GM18861 (cell line): ENCODE data around the gene PRKD2.
"Not testable (repeated sequence)": the region's sequence is repeated elsewhere in the genome, so short reads cannot be mapped to it uniquely, and the experiment has no call there.

ENCODE experiments used
- ATAC-seq: cut with Tn5 transposase; IDR thresholded peaks from one replicate; pipeline ENCODE4 v1.9.1; 2021; ENCODE audit not compliant: unreplicated experiment

Gene PRKD2

GRCh38 chr19:46712768-46713338 lies 4.1 kb downstream of the PRKD2 start:
- ATAC-seq: not testable (repeated sequence)

DNA sequence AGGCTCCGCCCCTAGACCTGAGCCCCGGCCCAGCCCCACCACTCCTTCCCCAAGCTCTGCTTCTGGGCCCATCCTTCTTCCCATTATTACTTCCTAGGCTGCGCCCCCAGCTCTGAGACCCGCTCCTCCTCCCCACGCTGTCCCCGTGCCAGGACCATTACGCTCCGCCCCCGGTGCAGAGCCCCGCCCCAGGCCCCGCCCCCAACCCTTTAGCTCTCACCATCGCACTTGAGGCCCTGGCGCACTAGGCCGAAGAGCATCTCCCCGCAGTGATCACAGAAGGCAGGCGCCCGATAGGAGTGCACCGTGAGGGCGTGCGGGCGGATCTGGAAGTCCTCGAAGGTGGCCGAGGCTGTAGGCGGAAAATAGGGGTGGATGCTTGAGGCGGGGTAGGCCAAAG lies 6.2 kb downstream of the PRKD2 start:
- no peak for ATAC-seq

- no peak for ATAC-seq
These were observed 12.4 kb downstream of the PRKD2 start for GRCh38 chr19:46704379-46705076.

DNA sequence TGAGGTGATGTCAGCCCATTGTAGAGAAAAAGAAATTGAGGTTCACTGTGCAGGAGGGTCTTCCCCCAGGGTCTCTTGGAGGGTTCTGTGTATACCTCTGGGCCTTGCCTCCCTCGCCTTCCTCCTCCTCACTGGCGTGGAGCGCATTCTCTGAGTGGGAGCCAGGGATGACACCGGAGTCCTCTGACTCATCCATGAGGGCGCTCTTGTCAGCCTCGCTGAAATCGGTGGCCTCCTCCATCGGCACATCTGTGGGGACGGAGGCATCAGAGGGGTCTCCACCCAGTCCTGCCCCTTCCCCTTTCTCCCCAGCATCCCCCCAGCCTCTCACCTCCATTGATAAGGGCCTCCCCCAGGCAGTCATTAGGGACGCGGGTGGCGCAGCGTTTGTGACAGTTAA lies 16.2 kb downstream of the PRKD2 start:
- ATAC-seq: no peak

- no peak for ATAC-seq
These were observed 18.3 kb downstream of the PRKD2 start for GRCh38 chr19:46698395-46699321.

DNA sequence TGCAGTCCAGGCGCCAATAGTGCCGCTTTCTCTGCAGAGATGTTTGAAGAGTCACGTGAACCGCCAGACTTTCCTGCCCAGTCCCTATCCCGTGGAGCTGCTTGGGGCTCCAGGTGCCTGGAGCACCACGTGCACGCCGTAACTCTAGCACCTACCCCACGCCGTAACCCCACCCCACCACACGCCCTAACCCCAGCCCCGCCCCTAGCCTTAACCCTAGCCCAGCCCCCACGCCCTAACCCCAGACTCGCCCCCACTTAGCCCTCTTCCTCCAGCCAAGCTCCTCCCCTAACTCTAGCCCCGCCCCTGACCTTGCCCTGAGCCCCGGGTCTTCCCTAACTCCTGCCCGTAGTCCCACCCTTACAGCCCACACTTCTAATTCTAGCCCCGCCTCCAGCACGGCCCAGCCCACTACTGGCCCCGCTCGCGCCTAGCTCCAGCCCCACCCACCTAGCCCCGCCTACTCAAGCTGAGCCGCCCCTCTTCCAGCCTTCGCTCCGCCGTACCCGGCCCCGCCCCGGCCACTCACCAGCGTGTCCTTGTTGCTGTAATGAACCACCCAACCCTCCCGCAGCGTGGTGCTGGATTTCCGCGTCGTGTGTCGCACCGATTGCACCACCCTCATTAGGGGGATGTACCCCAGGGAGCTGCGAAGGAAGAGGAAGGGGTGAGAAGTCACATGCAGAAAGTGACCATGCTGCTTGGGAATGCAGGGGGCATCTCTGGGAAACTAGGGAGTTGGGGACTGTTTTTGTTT lies 19.5 kb downstream of the PRKD2 start:
- no peak for ATAC-seq

DNA sequence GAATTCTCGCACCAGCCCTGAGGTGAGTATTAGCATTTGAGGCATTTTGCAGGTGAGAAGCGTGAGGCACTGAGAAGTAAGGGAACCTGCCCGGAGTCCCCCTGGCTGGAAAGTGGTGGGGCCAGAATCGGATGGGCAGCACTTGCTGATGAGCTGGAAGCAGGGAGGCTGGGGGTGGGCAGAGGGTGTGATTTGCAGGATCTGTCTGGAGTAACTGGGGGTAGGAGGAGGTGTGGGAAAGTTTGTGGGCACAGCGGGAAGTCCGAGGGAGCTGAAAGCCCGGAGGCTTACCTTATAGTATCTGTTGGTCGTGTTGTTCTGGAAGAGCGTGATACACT lies 20.1 kb downstream of the PRKD2 start:
- ATAC-seq: no peak

- ATAC-seq: no peak
These were observed 20.9 kb downstream of the PRKD2 start for GRCh38 chr19:46696052-46696451.

DNA sequence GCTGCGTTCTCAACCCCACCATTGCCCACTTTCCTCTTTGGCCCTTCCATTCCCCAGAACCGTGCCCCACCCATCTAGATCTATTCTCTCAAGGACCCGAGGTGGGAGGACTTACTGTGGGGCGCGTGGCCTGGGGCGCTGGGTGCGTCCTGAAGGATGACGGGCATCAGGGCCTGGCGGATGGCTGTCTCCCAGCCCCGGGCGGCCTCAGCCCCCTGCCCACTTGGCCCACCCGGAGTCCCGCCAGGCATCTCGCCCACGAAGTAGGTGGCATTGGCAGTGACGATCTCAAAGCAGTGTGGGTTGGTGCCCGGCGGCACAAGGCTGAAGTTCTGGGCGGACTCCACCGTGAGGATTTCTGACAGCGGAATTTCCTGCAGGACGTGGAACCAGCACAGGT lies 23.2 kb downstream of the PRKD2 start:
- no peak for ATAC-seq

DNA sequence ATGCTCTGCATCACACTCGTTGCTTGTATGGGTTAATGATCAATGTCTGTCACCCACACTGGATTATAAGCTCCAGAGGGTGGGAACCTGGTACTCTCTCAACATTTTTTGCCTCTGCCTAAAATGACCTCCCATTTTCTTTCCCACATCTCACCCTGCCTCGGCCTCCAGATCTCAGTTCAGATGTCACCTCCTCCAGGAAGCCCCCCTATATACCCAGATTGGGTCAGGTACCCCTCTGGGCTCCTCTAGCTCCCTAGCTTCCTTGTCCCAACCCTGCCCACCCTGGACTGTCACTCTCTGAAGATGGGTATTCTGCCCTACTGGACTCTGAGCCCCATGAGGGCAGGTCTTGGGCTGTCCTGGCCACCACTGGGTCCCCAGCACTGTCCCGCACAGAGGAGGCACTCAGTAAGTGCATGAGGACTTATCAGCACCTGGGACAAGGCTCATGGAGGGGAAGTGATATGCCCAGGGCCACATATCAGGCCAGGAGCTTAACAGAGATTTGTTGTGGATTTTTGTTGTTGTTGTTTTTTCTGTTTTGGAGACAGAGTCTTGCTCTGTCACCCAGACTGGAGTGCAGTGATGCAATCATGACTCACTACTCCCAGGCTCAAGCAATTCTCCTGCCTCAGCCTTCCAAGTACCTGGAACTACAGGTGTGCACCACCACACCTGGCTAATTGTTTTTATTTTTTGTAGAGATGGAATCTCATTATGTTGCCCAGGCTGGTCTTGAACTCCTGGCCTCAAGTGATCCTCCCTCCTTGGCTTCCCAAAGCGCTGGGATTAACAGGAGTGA lies 23.8 kb downstream of the PRKD2 start:
- ATAC-seq: no peak

- ATAC-seq: no peak
These were observed 25.0 kb downstream of the PRKD2 start for GRCh38 chr19:46691948-46692347.

DNA sequence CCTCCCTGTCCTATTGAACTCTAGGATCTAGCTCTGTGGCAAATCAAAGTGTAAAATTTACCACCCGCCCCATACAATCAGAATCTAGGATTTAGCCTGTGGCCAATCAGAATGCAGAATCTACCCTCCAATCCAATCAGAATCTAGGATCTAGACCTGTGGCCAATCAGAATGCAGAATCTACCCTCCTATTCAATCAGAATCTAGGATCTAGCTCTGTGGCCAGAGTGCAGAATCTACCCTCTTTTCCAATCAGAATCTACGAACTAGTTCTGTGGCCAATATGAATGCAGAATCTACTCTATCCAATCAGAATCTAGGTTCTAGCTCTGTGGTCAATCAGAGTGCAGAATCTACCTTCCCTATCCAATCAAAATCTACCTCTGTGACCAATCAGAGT lies 25.8 kb downstream of the PRKD2 start:
- no peak for ATAC-seq

DNA sequence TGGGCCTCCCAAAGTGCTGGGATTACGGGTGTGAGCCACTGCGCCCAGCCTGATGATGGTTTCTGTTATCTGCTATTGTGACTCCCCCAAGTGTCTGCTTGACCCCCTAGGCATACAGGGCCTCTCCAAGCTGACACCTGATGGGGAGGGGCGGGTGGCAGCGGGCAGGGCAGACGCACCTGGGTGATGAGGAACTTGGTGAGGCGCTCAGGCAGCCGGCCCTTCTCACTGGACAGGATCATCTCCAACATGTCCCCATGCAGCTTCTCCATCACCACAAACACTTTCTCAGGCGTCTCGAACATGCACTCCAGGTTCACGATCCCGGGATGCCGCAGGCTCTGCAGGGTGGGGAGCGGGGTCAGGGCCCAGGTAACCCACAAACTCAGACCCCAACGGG lies 27.6 kb downstream of the PRKD2 start:
- ATAC-seq: no peak

DNA sequence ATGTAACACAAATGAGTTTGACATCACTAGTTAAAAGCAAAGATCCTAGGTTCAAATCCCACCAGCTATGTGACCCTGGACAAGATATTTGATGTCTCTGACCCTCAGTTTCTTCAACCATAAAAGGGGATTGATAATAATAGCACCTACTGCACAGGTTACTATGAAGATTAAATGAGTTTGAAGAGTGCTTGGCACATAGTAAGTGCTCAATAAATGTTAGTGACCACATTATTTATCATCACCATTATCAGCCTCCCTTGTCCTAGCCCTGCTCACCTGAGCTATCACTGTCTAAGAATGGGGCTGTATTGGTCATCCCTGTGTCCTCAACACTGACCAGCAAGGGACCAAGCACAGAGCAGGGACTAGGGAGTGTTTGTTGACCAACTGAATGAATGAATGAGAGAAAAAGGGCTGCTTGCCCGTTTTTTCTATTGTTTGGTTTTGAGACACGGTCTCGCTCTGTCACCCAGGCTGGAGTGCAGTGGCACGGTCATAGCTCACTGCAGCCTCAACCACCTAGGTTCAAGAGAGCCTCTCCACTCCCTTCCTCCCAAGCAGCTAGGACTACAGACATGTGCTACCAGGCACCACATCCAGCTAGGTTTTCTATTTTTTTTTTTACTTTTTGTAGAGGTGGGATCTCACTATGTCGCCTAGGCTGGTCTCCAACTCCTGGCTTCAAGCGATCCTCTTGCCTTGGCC lies 29.3 kb downstream of the PRKD2 start:
- no peak for ATAC-seq

- ATAC-seq: no peak
These were observed 31.7 kb downstream of the PRKD2 start for GRCh38 chr19:46685189-46685588.

DNA sequence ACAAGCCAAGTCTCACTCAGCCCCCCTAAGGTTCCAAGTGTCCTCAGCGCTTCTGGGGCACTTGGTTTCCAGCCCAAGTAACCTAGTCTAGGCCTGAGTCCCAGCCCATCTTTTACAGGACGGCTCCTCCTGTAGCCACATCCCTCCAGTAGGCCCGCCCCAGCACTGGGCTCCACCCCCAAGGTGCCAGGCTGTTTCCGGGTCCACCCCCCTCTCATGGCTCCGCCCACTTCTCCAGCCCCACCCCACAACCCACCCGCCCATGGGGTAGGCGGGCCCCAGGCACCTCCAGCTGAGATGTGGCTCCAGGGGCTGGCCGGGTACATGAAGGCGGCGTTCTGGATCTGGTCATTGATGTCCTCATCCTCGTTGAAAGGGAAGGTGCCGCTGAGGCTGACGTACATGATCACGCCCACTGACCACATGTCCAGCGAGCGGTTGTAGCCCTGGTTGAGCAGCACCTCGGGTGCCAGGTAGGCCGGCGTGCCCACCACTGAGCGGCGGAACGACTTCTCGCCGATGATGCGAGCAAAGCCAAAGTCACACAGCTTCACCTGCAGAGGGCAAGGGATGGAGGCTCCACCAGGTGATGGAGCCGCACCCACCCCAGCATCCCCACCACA lies 38.7 kb downstream of the PRKD2 start:
- ATAC-seq: no peak

- no peak for ATAC-seq
These were observed 42.3 kb downstream of the PRKD2 start for GRCh38 chr19:46674416-46675178.

DNA sequence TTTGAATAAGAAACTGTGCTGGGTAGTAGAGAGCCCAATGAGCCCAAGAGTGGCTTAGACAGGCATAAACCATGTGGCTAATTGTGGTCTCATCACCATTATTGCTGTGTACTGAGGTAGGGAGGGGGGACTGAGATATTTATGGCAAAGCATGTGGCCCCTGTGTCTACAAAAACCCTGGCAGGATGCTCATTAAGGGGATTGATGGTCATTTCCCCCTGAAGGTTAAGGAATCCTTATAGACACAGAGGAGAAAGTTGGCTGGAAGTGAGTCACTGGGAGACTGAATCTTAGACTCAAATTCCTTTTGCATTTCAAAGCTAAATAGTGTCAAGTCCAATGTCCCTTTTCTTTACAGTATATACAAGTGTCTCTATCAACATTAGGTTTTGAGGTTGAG lies 46.1 kb downstream of the PRKD2 start:
- ATAC-seq: no peak

GRCh38 chr19:46668662-46669061 lies 48.3 kb downstream of the PRKD2 start:
- ATAC-seq: no peak
